Left forelimb (tissue), 1 donor: ENCODE data around the gene ALDH2.
"Not testable (repeated sequence)": the region's sequence is repeated elsewhere in the genome, so short reads cannot be mapped to it uniquely, and the experiment has no call there.

Source experiments
- DNase-seq: peaks from one replicate; pipeline ENCODE4 v3.0.0-alpha.2; 2018; ENCODE audit warnings: low spot score

Gene ALDH2

GRCh38 chr12:111759271-111759670 is 7.5 kb upstream of the ALDH2 start:
- DNase-seq, result no peak

GRCh38 chr12:111759991-111760390 is 6.7 kb upstream of the ALDH2 start:
- no peak for DNase-seq

- no peak for DNase-seq
Observed at GRCh38 chr12:111761099-111761498, 5.6 kb upstream of the ALDH2 start.

GRCh38 chr12:111761706-111762105 is 5.0 kb upstream of the ALDH2 start:
- no peak for DNase-seq

- not testable (repeated sequence) for DNase-seq
Observed at GRCh38 chr12:111763552-111763951, 3.2 kb upstream of the ALDH2 start.

- DNase-seq, result no peak
Observed at GRCh38 chr12:111764120-111764821, 2.5 kb upstream of the ALDH2 start.

- no peak for DNase-seq
Observed at GRCh38 chr12:111767362-111768158, 827 bp downstream of the ALDH2 start.

- no peak for DNase-seq
Observed at GRCh38 chr12:111768159-111768895, 1.6 kb downstream of the ALDH2 start.

GRCh38 chr12:111769599-111769998 is 2.9 kb downstream of the ALDH2 start:
- DNase-seq, result no peak

- DNase-seq, result no peak
Observed at GRCh38 chr12:111773801-111774551, 7.2 kb downstream of the ALDH2 start.

- peak; percentile 86 for DNase-seq
Observed at GRCh38 chr12:111775205-111776193, 8.8 kb downstream of the ALDH2 start.

- no peak for DNase-seq
Observed at GRCh38 chr12:111776836-111777344, 10.2 kb downstream of the ALDH2 start.

- no peak for DNase-seq
Observed at GRCh38 chr12:111777345-111778045, 10.8 kb downstream of the ALDH2 start.

GRCh38 chr12:111780166-111780565 is 13.4 kb downstream of the ALDH2 start:
- no peak for DNase-seq

GRCh38 chr12:111780615-111781014 is 13.9 kb downstream of the ALDH2 start:
- no peak for DNase-seq

GRCh38 chr12:111781085-111781658 is 14.4 kb downstream of the ALDH2 start:
- no peak for DNase-seq

- no peak for DNase-seq
Observed at GRCh38 chr12:111783046-111783445, 16.3 kb downstream of the ALDH2 start.

GRCh38 chr12:111784953-111785352 is 18.2 kb downstream of the ALDH2 start:
- no peak for DNase-seq

GRCh38 chr12:111785651-111786050 is 18.9 kb downstream of the ALDH2 start:
- no peak for DNase-seq
